ENCODE data around the gene NPTX2.

DNA sequence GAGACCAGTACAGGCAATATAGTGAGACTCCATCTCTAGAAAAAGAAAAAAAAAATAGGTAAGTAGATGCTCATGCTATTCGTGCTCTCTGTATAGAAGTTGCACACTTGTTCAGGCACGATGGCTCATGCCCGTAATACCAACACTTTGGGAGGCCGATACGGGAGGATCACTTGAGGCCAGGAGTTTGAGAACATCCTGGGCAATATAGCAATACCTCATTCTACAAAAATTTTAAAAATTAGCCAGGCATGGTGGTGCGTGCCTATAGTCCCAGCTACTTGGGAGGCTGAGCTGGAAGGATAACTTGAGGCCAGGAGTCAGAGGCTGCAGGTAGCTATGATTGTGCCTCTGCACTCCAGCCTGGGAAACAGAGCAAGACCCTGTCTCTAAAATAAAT, 17.2 kb upstream of the NPTX2 start:
- TF ChIP-seq CTCF (IDR thresholded peaks at IDR 0.05) (no peak), POLR2A (IDR thresholded peaks at IDR 0.05) (no peak)

All from right lobe of liver (tissue), 4 donors.